IPS-18c (cell line): ENCODE measurements around the gene DDX49.
"Not testable (repeated sequence)": the region's sequence is repeated elsewhere in the genome, so short reads cannot be mapped to it uniquely, and the experiment has no call there.

Experiments
- H3K4me3 ChIP-seq: 2 replicates; pipeline ENCODE4 v1.7.0; 2013; ENCODE audit warnings: low read depth, mild to moderate bottlenecking, low read length, moderate library complexity; ENCODE audit not compliant: insufficient read depth
- H3K9me3 ChIP-seq: one replicate; pipeline ENCODE4 v1.6.1; 2013; ENCODE audit warnings: mild to moderate bottlenecking, low read length, moderate library complexity; ENCODE audit not compliant: control insufficient read depth, insufficient read depth

The DDX49 gene

DNA sequence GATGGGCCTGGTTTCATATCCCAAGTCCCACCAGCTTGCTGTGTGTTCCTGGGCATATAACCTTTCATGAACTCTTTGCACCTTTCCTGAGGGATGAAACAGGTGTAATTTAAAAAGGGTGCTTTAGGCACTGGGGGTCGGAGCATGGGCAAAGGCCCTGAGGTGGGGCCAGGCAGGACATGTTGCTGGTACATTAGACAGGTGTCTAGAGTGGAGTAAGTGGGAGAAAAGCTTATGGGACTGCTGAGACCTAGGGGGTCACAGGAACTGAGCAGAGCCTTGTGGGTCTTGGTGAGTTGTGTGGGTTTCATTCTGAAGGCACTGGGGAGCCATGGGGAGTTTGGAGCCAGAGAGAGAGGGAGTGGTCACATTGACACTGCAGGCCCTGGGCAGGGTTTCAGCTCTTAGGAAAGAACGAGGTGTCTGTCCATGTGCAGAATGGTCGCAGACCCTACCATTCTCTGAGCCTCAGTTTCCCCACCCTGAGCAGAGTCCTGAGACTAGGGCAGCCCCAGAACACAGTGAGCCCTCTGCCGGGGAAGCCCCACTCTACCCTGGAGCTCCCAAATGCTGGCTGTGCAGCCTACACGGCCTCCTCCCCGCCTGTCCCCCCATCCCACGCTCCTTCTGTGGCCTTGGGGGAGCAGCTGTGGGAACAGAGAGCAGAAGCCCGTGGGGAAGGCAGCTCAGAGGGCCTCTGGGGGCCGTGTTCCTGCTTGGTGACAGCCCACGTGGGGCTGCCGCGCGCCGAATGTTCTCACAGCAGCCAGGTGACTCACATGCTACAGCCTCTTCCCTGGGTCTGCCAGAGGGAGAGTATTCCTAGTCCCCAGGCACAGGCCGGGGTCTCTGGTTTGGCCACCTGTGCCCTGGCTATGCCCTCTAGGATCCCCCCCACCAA lies 28.8 kb downstream of the DDX49 start:
- no peaks in the 10 kb centered on the region for H3K9me3 ChIP-seq
- H3K4me3 ChIP-seq, result no peak overlapping the region

DNA sequence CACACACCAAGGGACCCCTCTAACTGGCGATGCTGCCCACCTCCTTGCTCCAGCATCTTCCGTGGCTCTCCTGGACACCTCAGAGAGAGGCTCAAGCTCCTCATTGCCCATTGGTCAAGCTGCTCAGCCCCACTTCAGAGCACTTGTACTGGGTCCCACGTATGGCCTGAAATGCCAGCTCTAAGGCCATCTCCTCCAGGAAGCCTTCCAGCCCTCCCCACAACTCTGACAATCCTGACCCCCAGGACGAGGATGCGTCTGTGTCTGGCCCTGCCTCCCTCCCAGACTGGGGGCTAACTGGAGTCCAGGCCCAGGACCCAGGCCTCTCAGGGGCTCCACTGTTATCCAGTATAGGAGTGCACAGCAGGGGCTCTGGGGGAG lies 29.5 kb downstream of the DDX49 start:
- H3K9me3 ChIP-seq, result no peaks in the 10 kb centered on the region
- no peak overlapping the region for H3K4me3 ChIP-seq

DNA sequence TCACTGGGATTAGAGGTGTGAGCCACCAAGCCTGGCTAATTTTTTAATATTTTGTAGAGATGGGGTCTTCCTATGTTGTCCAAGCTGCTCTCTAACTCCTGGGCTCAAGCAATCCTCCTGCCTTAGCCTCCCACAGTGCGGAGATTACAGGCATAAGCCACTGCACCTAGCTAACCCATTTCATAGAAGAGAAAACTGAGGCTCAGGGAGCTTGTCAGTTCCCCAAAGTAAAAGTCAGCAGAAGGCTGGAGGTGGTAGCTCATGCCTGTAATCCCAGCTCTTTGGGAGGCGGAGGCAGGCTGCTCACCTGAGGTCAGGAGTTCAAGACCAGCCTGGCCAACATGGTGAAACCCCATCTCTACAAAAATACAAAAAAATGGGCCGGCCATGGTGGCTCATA lies 30.3 kb downstream of the DDX49 start:
- no peak overlapping the region for H3K4me3 ChIP-seq
- no peaks in the 10 kb centered on the region for H3K9me3 ChIP-seq

DNA sequence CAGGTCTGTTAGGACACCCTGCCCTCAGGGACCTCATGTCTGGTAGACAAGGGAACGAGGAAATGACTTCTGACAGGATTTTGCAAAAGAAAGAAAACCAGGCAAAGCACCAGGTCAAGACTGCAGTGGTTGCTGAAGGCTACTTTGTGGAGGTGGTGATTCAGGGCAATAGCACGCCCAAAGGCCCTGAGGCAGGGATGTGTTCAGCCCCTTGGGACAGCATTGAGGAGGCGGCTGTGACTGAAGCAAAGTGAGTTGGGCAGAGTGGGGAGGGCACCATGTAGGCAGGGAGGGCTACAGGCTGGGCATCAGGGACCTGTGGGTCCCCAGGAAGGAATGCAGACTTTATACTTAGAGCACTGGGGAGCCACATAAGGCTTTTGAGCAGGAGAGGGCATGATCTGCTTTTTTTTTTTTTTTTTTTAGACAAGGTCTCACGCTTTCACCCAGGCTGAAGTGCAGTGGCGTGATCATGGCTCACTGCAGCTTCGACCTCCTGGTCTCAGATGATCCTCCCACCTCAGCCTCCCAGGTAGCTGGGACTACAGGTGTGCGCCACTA lies 32.3 kb downstream of the DDX49 start:
- H3K4me3 ChIP-seq, result no peak overlapping the region
- no peaks in the 10 kb centered on the region for H3K9me3 ChIP-seq

DNA sequence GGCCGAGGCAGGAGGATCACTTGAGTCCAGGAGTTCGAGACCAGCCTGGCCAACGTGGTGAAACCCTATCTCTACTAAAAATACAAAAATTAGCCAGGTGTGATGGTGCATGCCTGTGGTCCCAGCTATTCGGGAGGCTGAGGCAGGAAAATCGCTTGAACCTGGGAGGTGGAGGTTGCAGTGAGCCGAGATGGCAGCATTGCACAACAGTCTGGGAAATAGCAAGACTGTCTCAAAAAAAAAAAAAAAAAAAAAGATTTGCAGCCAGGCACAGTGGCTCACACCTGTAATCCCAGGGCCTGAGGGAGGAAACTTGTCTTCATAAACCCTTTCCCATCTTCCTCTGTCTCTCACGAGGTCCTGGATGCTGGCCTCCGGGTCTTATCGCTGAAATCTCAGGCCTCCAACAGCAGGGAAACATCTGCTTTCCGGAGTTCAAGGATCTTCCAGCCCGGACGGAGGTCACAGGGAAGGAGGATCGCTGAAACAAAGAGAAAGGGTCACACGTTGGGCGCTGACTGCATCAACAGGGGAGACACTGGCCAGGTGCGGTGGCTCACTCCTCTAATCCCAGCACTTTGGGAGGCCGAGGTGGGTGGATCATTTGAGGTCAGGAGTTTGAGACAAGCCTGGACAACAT lies 33.0 kb downstream of the DDX49 start:
- not testable (repeated sequence) for H3K4me3 ChIP-seq, H3K9me3 ChIP-seq

DNA sequence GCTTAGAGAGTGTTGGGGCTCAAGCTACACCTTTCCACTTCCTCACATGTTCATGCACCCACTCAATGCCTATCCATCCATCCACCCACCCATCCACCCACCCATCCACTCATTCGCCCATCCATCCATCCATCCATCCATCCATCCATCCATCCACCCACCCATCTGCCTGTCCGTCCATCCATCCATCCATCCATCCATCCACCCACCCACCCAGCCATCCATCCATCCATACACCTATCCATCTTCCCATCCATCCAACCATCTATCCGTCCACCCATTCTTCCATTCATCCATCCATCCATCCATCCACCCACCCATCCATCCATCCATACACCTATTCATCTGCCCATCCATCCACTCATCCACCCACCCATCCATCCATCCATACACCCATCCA lies 34.6 kb downstream of the DDX49 start:
- no peaks in the 10 kb centered on the region for H3K9me3 ChIP-seq
- no peak overlapping the region for H3K4me3 ChIP-seq

DNA sequence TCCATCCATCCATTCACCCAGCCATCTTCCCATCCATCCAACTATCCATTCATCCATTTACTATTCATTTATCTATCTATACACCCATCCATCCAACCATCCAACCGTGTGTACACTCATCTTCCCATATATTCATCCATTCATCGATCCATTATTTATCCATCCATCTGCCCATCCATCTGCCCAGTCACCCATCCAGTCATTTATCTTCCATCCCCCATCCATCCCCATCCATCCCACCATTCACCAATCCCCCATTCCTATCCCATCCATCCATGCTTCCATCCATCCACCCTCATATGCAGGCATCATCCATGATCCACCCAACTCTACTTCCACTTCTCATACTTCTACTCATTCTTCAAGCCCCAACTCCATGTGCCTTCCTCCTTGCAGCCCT lies 35.5 kb downstream of the DDX49 start:
- no peak overlapping the region for H3K4me3 ChIP-seq
- peaks cover under 1% of the 10 kb centered on the region for H3K9me3 ChIP-seq

DNA sequence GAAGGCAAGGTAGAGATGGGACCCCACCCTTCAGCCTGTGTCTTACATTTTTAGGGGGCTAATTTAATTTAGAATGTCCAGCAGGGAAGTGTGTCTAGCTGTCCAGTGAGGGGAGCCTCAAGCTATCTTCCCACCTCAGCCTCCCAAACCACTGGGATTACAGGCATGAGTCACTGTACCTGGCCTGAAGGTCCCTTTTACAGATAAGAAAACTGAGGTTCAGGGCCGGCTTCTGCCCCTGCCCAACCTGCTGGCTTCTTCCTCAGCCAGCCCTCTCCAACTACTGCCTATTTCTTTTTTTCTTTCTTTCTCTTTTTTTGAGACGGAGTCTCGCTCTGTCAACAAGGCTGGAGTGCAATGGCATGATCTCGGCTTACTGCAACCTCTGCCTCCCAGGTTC lies 40.9 kb downstream of the DDX49 start:
- H3K4me3 ChIP-seq, result no peak overlapping the region
- peaks cover 2% of the 10 kb centered on the region for H3K9me3 ChIP-seq

DNA sequence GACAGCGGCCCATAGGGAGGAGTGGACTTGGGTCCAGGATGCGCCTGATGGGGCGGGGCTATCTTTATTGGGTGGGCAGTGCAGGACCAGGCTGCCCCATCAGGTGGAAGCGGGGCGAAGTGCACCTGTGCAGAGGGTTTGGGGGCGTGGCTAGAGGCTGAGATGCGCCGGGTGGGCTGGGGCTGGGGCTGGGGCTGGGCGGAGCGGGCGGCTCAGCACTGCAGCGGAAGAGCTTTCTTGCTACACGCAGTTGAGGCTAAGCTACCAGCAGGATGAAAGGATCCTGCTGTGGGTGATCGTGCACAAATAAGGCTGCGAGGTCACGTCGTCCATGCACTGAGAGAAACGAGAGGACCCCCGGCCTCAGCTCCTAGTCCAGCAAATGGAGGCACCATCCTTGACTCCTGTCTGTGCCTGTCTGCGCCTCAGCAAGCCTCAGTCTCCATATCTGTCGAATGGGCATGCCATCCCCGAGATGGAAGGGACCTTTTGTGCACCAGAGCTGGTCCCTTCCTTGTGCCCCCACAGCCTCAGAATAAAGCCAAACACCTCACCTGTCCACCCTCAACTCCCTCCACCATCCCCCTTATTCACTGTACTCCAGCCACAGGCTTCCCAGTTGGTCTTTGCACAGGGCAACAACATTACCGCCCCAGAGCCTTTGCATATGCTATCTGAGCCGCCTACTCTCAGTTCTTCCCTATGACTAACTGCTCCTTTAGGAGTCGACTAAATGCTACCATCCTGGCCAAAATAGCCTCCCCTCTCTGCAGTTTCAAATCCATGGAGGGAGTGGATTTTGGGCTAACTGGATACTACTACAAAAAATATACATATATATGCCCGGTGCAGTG lies 42.5 kb downstream of the DDX49 start:
- no peak overlapping the region; the same call in 1 of the 2 replicates for H3K4me3 ChIP-seq
- peaks cover 2% of the 10 kb centered on the region for H3K9me3 ChIP-seq

DNA sequence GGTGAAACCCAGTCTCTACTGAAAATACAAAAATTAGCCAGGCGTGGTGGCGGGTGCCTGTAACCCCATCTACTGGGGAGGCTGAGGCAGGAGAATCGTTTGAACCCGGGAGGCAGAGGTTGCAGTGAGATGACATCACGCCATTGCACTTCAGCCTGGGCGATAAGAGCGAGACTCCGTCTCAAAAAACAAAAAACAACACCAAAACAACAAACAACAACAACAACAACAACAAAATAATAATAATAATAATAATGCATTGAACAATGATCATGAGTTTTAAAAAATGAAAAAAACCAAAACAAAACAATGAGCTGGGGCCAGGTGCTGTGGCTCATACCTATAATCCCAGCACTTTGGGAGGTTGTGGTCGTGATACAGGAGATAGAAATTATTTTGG lies 44.6 kb downstream of the DDX49 start:
- Histone ChIP-seq H3K4me3 (no peak overlapping the region), H3K9me3 (peaks cover 2% of the 10 kb centered on the region)

DNA sequence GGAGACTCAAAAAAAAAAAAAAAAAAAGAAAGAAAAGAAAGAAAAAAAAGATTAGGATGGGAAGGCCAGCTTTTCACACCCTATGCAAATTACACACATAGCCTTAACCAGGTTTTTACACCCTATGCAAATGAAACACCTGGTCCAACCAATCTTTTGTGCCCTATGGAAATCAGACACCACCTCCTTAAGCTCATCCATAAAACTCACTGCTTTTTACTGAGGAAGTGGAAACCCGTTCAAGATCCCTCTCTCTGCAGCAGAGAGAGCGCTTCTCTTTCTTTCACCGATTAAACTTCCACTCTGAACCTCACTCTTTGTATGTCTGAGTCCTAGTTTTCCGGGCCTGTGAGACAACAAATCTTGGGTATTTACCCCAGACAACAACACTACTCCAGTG lies 46.8 kb downstream of the DDX49 start:
- H3K4me3 ChIP-seq, result no peak overlapping the region
- H3K9me3 ChIP-seq, result no peaks in the 10 kb centered on the region

DNA sequence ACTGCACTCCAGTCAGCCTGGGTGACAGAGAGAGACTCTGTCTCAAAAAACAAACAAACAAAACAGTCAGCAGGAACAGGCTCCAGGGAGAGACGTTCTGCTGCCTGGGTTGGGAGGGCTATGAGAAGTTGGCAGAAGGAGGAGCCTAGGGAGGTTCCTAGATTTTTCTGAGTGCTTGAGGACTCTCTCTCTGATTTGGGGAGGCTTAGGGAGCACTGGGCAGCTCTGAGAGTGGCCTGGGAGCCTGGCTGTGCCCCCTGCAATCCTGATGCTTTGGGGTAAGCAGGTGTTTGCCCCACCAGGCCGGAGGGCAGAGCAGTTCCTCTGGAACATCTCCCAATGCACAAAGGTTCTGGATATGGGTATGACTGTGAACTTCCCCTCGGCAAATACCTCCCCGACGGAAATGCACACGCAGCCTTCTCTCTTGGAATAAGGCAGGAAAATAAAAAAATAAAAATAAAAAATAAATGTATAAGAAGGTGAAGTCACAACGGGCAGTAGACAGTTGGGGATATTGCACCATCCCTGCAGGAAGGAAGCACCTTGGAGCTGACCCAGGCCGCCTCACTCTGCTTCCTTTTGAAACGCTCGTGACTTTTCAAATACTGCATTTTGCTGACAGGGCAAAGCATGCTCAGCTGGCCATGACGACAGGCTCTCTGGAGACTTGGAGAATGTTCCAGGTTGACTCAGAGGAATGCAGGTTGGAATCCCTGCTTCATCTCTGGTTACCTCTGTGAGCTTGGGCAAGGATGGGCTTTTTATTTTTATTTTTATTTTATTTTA lies 48.0 kb downstream of the DDX49 start:
- H3K4me3 ChIP-seq, result no peak overlapping the region
- H3K9me3 ChIP-seq, result no peaks in the 10 kb centered on the region

DNA sequence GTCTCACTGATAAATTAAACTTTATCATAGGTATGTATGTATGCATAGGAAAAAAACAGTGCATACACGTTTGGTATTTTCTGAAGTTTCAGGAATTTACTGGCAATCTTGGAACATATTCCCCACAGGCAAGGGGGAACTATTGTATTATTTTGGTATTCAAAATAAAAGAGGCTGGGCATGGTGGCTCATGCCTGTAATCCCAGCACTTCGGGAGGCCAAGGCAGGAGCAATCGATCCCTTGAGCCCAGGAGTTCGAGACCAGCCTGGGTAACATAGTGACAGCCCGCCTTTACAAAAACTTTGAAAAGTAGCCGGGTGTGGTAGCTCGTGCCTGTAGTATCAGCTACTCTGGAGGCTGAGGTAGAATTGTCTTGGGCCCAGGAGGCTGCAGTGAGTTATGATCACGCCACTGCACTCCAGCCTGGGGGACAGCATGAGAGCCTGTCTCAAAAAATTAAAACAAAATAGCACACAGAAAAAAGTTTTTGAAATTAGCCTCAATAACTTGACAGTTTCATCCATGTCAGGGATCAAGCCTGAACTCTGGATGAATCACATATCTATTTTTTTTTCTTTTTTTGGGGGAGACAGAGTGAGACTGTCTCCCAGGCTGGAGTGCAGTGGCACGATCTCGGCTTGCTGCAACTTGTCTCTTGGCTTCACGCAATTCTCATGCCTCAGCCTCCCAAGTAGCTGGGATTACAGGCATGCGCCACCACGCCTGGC lies 50.6 kb downstream of the DDX49 start:
- Histone ChIP-seq H3K4me3 (no peak overlapping the region), H3K9me3 (no peaks in the 10 kb centered on the region)

DNA sequence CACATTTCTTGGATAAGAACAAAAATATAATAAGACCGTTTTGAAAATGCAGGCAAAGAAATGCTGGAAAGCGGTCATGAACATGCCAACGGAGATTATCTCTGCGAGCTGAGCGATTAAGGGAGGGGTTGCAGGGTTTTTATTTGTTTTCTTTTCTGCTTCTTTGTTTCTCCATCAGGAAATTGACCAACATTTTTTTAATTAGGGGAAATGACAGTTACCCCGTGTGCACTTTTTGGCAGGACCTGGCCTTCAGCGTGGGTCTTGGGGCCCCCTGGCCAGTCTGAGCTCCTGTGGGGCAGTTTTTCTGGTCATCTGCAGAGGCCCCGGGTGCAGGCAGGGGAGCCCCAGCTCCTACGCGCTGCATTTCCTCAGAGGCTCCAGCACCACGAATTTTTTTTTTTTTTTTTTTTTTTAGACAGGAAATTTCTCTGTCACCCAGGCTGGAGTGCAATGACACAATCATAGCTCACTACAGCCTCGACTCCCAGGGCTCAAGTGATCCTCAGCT lies 52.8 kb downstream of the DDX49 start:
- no peaks in the 10 kb centered on the region for H3K9me3 ChIP-seq
- H3K4me3 ChIP-seq, result no peak overlapping the region

DNA sequence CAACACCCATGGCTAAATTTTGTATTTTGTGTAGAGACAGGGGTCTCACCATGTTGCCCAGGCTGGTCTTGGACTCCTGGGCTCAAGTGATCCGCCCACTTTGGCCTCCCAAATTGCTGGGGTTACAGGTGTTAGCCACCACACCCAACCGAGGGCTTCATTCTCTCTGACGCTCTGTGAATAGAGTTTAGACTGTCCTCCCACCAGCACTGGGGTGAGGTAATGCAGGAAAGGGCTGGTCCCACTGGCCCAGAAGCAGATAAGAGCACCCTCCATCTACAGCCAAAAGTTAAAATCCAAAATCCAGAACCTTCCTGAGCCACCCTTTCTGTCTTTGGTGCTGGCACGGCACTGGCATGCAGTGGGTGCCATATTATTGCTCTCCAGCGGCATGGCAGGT lies 53.3 kb downstream of the DDX49 start:
- Histone ChIP-seq H3K9me3 (no peaks in the 10 kb centered on the region), H3K4me3 (no peak overlapping the region)

DNA sequence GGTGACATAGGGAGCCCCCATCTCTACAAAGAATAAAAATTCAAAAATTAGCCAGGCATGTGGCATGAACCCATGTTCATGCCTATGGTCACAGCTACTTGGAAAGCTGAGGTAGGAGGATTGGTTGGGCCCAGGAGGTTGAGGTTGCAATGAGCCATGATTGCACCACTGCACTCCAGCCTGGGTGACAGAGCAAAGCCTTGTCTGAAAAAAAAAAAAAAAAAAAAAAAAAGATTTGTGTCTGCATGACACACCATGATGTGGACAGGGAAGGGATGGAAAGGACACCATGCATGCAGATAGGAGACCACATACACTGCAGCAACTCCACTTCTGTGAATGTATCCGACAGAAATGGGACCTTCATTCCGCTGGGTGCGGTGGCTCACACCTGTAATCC lies 55.5 kb downstream of the DDX49 start:
- H3K9me3 ChIP-seq, result no peaks in the 10 kb centered on the region
- no peak overlapping the region for H3K4me3 ChIP-seq
